KOPT-K1 (cell line): ENCODE data around the gene PTK7.
"Not testable (repeated sequence)": the region's sequence is repeated elsewhere in the genome, so short reads cannot be mapped to it uniquely, and the experiment has no call there.

ENCODE experiments used
- H3K27ac ChIP-seq: fragments of 200-600 bp; sonication (generic); 2 replicates; pipeline ENCODE4 v1.5.1; 2016; ENCODE audit warnings: antibody characterized with exemption, mild to moderate bottlenecking, low read depth, low read length; ENCODE audit not compliant: poor library complexity, severe bottlenecking
- H3K36me3 ChIP-seq: fragments of 200-600 bp; sonication (generic); 2 replicates; pipeline ENCODE4 v1.5.1; 2017; ENCODE audit warnings: antibody characterized with exemption, mild to moderate bottlenecking, low read length, moderate library complexity; ENCODE audit not compliant: insufficient read depth
- H3K9me3 ChIP-seq: fragments of 200-600 bp; sonication (generic); 2 replicates; pipeline ENCODE4 v1.5.1; 2017; ENCODE audit warnings: antibody characterized with exemption, low read length, mild to moderate bottlenecking; ENCODE audit not compliant: insufficient read depth, poor library complexity, severe bottlenecking

Gene PTK7

GRCh38 chr6:43070028-43070632 is 6.0 kb upstream of the PTK7 start:
- Histone ChIP-seq H3K36me3 (peaks cover 6% of the 10 kb centered on the region; the same call in 1 of the 2 replicates), H3K9me3 (no peaks in the 10 kb centered on the region), H3K27ac (peak overlapping the region; percentile 21)

- Histone ChIP-seq H3K9me3 (no peaks in the 10 kb centered on the region), H3K27ac (peak overlapping the region; percentile 41), H3K36me3 (no peaks in the 10 kb centered on the region)
Measured at GRCh38 chr6:43074847-43075669, 1.1 kb upstream of the PTK7 start.

- Histone ChIP-seq H3K9me3 (no peaks in the 10 kb centered on the region), H3K27ac (peak overlapping the region; percentile 66), H3K36me3 (no peaks in the 10 kb centered on the region)
Measured at GRCh38 chr6:43076464-43077332, 584 bp downstream of the PTK7 start.

GRCh38 chr6:43077333-43077809 is 1.3 kb downstream of the PTK7 start:
- peak overlapping the region; percentile 66 for H3K27ac ChIP-seq
- H3K36me3 ChIP-seq, result no peaks in the 10 kb centered on the region
- no peaks in the 10 kb centered on the region for H3K9me3 ChIP-seq

GRCh38 chr6:43077981-43078511 is 1.9 kb downstream of the PTK7 start:
- Histone ChIP-seq H3K36me3 (no peaks in the 10 kb centered on the region), H3K27ac (no peak overlapping the region), H3K9me3 (no peaks in the 10 kb centered on the region)

GRCh38 chr6:43078691-43079090 is 2.6 kb downstream of the PTK7 start:
- Histone ChIP-seq H3K36me3 (no peaks in the 10 kb centered on the region), H3K27ac (no peak overlapping the region), H3K9me3 (no peaks in the 10 kb centered on the region)

- no peaks in the 10 kb centered on the region for H3K9me3 ChIP-seq
- no peaks in the 10 kb centered on the region for H3K36me3 ChIP-seq
- H3K27ac ChIP-seq, result no peak overlapping the region
Measured at GRCh38 chr6:43081043-43081442, 4.9 kb downstream of the PTK7 start.

- not testable (repeated sequence) for H3K9me3 ChIP-seq, H3K27ac ChIP-seq, H3K36me3 ChIP-seq
Measured at GRCh38 chr6:43081922-43082321, 5.8 kb downstream of the PTK7 start.

- H3K9me3 ChIP-seq, result no peaks in the 10 kb centered on the region
- H3K27ac ChIP-seq, result no peak overlapping the region
- H3K36me3 ChIP-seq, result no peaks in the 10 kb centered on the region
Measured at GRCh38 chr6:43082806-43083655, 6.9 kb downstream of the PTK7 start.

GRCh38 chr6:43086022-43086658 is 10.0 kb downstream of the PTK7 start:
- Histone ChIP-seq H3K27ac (no peak overlapping the region), H3K9me3 (no peaks in the 10 kb centered on the region), H3K36me3 (no peaks in the 10 kb centered on the region)

GRCh38 chr6:43088654-43089056 is 12.5 kb downstream of the PTK7 start:
- Histone ChIP-seq H3K9me3 (no peaks in the 10 kb centered on the region), H3K27ac (no peak overlapping the region), H3K36me3 (no peaks in the 10 kb centered on the region)

- H3K27ac ChIP-seq, result no peak overlapping the region
- no peaks in the 10 kb centered on the region for H3K36me3 ChIP-seq
- H3K9me3 ChIP-seq, result no peaks in the 10 kb centered on the region
Measured at GRCh38 chr6:43089467-43089866, 13.4 kb downstream of the PTK7 start.

GRCh38 chr6:43089874-43090558 is 13.9 kb downstream of the PTK7 start:
- Histone ChIP-seq H3K27ac (no peak overlapping the region), H3K9me3 (no peaks in the 10 kb centered on the region), H3K36me3 (no peaks in the 10 kb centered on the region)
